ENCODE data around the gene VPS11.

Gene VPS11

DNA sequence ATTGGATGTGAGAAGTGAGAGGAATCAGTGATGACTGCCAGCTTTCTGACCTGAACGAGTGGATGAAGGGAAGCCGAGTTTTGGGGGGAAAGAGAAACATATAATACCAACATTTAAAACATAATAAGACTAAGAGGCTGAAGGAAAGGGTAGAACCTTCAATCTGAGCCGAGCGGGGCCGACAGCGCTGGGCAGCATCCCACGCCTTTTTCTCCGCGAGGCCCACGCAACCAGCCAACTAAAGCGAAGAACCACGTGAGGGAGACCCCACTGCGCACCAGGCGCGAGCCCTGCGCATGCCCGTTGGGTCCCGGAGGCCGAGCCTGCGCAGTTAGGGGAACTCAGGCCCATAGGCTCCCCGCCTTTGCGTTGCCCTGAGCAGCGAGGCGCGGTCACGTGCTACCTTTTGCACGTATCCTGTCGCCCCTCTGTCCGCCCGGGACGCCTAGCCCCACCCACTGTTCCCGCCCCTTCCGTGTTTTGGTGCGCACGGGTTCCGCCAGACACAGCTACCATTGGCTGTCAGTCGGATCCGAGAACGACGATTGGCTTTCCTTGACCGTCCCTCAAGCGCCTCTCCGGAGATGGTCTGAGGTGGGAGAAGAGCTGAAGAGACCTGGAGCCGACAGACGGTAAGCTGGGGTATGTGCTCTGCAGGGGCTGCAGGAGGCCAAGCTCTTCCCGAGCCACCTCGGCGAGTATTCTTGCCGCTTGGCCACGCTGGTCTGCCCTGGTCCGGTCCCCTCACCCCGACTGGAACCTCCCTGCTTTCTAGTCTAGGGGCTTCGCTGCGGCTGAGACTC, 53.6 kb downstream of the VPS11 start, which contains the start of gene HINFP:
TSS of gene HINFP (plus strand) at position 573 of the 803 bp plus-strand sequence. CDS start 5,365 bp downstream, outside the sequence.
- DNase-seq (ENCODE audit: low spot score), result peak; percentile 99

GRCh38 chr11:119121811-119122124, 54.1 kb downstream of the VPS11 start:
- no peak for DNase-seq (ENCODE audit: low spot score)

GRCh38 chr11:119125821-119126220, 58.2 kb downstream of the VPS11 start:
- no peak for DNase-seq (ENCODE audit: low spot score)

DNA sequence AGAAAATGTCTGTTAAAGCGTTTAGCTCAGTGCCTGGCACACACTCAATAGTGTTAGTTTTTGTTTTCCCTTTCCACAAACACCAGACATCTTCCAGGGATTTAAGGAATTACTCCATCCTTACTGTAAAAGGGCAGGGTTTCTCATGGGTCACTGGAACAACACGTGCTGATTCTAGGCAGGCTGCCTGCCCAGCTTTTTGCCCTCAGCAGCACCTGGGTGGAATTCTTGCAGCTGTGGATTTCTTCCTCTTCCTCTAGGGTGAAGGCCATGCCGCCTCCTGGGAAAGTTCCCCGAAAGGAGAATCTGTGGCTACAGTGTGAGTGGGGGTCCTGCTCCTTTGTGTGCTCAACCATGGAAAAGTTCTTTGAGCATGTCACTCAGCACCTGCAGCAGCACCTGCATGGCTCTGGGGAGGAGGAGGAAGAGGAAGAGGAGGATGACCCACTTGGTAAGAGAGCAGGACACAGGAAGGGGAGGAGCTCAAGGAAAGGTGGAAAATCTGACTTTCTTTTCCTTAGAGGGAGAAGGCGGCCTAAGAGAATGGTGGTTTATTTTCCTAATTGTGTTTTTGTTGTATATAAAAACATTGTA, 59.2 kb downstream of the VPS11 start:
- no peak for DNase-seq (ENCODE audit: low spot score)

DNA sequence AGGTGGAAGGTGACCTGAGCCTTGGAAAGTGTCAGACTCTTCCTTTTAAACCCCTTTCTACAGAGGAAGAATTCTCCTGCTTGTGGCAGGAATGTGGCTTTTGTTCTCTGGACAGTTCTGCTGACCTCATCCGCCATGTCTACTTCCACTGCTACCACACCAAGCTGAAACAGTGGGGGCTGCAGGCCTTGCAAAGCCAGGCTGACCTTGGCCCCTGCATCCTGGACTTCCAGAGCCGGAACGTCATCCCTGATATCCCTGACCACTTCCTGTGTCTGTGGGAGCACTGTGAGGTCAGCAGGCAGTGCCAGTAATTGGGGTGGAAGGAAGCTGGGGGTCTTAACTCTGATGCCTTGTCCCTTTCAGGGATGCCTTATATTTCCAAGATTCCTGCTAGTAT, 63.0 kb downstream of the VPS11 start:
- no peak for DNase-seq (ENCODE audit: low spot score)

Measured in RKO (cell line).